DMS53 (cell line): ENCODE results near the gene DRC3.
A peak's percentile ranks its signal among the peaks of the same experiment; 100 is the strongest.

ENCODE experiments used
- DNase-seq: peaks from one replicate; lab custom pipeline; 2025; lab: John Stamatoyannopoulos, UW

Gene DRC3

GRCh38 chr17:18025241-18025944 lies 52.7 kb downstream of the DRC3 start:
- DNase-seq = no peak

DNA sequence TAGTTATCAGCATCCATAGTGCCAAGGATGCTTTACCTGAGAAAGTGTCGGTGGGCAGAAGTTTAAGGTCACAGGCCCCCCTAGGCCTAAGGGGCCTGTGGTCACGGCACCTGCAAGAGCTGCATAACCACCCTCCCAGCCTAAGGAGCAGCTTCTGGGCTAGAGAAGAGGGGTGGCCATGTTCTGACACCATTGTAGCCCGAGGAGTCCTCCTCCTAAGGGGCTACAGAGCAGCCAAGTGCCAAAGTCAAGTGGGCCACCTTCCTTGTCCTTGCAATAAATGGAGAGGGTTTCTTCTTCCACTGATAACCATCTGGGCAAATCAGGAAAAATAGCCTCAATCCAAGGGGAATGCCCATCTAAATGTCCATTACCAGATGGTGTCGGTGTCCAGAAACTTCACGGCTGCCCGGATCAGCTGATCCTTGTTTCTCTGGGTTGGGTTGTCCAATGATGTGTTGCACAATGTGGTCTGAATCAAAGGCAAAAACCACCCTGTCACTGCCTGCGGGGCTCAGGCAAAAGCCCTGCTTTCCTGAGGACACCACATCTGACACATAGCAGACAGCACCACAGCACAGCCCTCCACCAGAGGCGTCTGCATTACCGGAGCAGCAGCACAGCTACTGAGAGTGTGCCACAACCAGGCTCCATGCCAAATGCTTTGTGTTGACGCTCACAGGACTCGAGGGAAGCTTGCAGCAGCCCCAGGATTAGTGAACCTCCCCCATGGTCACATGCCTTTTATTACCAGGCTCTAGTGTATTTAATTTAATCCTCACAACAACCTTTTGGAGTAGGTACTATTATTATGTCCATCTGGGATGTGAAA lies 53.5 kb downstream of the DRC3 start:
- DNase-seq = no peak

DNA sequence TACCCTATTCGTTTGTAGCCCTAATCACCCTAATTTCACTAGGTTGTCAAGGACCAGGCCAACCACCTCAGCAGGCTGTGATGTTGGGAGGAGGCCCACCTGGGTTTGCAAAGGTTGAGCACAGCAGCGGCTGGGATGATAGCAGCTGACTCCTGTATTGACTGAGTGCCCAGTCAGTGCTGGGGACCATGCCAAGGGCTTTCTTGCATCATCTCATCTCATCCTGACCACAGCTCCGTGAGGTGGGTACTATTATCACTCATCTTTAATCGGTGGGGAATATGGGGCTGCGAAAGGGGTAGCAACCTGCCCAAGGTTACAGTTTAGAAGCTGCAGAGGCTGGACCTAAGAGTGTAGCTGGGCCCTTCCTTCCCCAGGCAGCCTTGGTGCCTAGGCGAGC lies 54.6 kb downstream of the DRC3 start:
- no peak for DNase-seq

- DNase-seq = no peak
Measured at GRCh38 chr17:18028114-18028951, 55.7 kb downstream of the DRC3 start.

GRCh38 chr17:18028952-18029540 lies 56.4 kb downstream of the DRC3 start:
- DNase-seq = no peak

DNA sequence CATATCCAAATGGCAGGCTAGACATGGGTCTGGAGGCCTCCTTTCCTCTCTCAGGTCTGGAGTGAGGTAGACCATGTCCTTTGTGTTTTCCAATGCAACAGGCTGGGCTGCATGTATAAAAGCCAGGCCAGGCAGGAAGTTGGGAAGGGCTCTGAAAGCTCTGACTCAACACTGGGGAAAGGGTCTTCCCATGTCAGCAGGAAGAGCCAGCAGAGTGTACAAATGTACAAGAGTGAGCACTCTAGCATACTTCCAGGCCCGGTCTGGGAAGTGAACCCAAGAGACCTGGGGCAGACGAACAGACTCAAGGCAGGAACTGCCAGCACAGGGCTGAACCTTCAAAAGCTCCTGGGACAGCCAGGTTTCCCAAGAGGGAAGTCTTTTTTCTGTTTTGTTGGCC lies 59.3 kb downstream of the DRC3 start:
- no peak for DNase-seq

DNA sequence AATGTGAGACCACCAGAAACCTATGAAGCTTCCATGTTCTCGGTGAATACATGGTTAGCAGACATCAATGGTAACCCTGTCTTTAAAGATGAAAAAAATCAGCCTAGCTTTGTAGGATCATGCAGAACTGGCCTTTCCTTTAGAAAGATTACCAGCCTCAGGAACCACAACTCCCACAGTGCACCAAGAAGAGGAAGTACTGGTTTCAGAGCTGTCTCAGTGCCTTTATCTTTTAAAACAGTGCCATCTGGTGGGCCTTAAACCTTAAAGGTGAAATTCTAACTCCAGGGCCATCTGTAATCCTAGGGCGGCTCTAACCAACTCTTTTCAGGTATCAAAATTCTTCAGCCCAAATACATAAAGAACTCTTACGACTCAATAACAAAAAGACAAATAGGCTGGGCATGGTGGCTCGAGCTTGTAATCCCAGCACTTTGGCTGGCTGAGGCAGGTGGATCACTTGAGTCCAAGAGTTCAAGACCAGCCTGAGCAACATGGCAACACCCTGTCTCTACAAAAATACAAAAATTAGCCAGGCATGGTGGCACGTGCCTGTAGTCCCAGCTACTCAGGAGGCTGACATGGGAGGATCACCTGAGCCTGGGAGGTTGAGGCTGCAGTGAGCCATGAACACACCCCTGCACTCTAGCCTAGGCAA lies 60.9 kb downstream of the DRC3 start:
- DNase-seq = peak; percentile 90

GRCh38 chr17:18035704-18036103 lies 63.0 kb downstream of the DRC3 start:
- no peak for DNase-seq

DNA sequence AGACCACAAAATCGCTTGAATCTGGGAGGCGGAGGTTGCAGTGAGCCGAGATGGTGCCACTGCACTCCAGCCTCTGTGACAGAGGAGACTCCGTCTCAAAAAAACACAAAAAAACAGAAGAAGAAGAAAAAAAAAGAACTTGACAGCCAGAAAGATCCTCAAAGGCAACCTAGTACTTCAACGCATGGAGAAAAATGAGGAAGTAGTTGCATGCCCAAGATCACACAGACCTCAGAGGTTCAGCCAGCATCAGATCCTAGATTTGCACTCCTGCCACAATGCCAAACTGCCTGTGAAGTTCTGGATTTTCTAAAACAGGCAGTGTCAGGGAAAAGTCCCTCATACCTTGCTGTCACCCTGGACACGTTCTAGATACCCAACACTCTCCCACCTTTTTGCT lies 64.8 kb downstream of the DRC3 start:
- DNase-seq = no peak

DNA sequence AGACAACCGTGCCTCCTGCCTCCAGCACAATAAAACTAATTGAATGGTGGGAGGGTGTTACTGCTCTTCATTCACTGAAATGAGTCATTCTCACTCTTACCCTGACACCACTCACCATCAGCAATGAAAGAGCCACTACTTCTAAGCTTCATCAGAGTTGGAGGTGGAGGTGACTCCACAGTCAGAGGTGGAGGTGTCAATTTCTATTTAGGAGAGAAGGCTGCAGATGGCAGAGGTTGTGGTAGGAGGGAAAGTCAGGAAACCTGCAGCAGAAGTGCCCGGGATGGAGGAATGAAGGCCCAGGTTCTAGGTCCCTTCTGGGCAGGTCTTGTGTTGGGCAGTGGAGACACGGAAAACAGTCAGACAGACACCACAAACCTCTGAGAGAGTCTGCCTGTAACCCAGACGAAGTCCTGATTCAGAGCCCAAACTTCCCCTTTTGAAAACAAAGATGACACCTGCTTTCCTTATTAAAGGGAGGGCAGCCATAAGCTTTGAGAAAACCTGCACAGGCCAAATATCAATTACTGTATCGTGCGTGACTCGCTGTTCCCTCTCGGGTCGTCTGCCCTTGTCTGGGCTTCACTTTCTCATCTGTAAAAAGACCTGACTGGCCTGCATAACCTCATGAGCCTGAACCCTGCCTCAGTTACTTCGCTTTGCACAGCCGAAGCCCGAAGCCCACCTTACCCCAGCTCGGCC lies 65.6 kb downstream of the DRC3 start:
- peak; percentile 36 for DNase-seq

- DNase-seq = peak; percentile 99
Measured at GRCh38 chr17:18038861-18039534, 66.3 kb downstream of the DRC3 start, which contains the start of the genes ATPAF2 and GID4. TSS of gene ATPAF2 (minus strand) at chr17:18039168. CDS start at chr17:18039013, 155 bp downstream. TSS of gene GID4 (plus strand) at chr17:18039408. CDS start at chr17:18039465, 57 bp downstream.

- peak; percentile 60 for DNase-seq
Measured at GRCh38 chr17:18039535-18040260, 67.0 kb downstream of the DRC3 start.

DNA sequence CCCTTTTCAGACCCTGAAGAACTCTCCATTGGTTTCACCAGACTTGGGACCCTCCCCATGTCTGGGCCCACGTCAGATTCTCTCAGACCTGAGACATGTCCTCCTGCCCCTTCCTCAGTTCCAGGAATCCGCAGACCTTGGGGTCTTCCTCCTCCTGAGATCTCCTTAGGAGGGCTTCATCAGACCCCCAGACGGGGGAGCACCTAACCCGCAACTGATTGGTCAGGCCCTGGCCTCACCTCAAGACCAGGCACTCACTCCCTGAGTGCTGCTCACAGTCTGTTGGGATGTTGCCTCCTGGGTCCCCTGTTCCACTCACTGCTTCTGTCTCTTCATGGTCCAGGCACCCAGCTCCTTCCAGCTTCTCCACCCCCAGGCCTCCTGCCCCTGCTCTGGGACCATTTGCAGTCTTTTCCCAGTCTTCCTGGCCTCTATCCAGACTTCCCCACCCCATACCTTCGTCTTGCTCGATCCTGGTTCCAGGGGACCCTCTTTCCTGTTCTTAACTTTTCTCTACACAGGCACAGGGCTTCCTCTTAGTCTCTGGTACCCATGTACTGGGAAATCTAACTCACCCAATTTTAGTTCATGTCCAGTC lies 67.7 kb downstream of the DRC3 start:
- no peak for DNase-seq

GRCh38 chr17:18041776-18042175 lies 69.1 kb downstream of the DRC3 start:
- DNase-seq = no peak

GRCh38 chr17:18042983-18043382 lies 70.3 kb downstream of the DRC3 start:
- DNase-seq = no peak

DNA sequence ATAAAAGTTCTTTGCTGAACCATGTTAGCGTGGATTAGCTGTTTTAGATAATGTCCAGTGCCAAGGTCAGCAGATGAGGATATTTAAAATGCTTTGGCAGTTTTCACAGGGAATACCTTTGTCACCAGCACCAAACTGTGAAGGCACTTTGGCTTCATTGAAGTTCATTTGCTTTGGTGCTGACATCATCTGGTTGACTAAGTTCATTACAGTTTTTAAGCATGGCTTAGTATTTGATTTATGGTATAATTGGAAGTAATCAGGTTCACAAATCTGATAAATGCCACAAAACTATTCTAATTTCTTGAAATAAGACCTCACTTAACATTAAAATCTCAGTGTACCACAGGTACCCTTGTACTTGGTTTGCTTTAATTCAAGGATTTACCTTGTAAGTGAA lies 70.8 kb downstream of the DRC3 start:
- DNase-seq = no peak

DNA sequence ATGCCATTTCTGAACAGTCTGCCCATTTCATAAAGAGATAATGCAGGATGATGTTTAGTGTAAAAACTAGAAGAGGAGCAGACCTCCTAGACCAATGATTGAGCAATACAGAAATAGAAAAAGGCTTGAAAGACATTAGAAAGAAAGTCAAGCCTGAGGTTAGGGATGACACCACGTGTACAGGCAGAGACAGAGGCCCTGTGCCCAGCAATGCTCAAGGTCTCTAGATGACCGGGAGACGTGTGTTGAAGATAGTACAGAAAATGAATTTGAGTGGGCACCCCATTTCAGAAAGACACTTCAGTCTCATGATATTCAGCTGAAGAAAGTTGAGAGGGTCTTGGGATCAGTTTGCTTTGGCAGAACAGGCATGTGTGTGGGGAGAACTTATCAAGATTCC lies 71.9 kb downstream of the DRC3 start:
- no peak for DNase-seq

- no peak for DNase-seq
Measured at GRCh38 chr17:18045691-18046350, 73.2 kb downstream of the DRC3 start.

GRCh38 chr17:18055597-18055996 lies 82.9 kb downstream of the DRC3 start:
- DNase-seq = no peak
